HG03558 (cell line): Measurements from ENCODE around the gene CRKL.
"Not testable (repeated sequence)": the region's sequence is repeated elsewhere in the genome, so short reads cannot be mapped to it uniquely, and the experiment has no call there.

Experiments
- ATAC-seq: cut with Tn5 transposase; IDR thresholded peaks from one replicate; pipeline ENCODE4 v1.9.1; 2021; ENCODE audit warnings: moderate number of reproducible peaks; ENCODE audit not compliant: unreplicated experiment; ENCODE audit errors: extremely low read depth

Gene CRKL

GRCh38 chr22:20899827-20900423 lies 17.3 kb upstream of the CRKL start:
- ATAC-seq = no peak

- ATAC-seq = not testable (repeated sequence)
Measured at GRCh38 chr22:20901093-20902033, 15.8 kb upstream of the CRKL start.

GRCh38 chr22:20903093-20903492 lies 14.1 kb upstream of the CRKL start:
- no peak for ATAC-seq

- no peak for ATAC-seq
Measured at GRCh38 chr22:20904008-20904979, 12.9 kb upstream of the CRKL start.

DNA sequence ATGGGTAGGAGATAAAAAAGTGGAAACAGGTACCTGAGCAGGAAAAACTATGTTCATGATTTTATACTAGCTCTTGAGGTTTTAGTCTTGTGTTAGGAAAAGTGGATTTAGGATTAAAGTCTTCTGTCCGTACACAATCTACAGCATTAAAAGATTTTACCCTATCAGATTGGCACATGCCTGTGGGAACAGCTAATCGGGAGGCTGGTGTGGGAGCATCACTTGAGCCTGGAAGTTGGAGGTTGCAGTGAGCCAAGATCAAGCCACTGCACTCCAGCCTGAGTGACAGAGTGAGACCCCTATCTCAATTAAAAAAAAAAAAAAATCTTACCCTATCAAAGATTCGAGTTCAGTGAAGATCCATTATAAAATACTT lies 12.2 kb upstream of the CRKL start:
- ATAC-seq = no peak

- no peak for ATAC-seq
Measured at GRCh38 chr22:20905415-20906386, 11.5 kb upstream of the CRKL start.

GRCh38 chr22:20906387-20906767 lies 10.8 kb upstream of the CRKL start:
- no peak for ATAC-seq

DNA sequence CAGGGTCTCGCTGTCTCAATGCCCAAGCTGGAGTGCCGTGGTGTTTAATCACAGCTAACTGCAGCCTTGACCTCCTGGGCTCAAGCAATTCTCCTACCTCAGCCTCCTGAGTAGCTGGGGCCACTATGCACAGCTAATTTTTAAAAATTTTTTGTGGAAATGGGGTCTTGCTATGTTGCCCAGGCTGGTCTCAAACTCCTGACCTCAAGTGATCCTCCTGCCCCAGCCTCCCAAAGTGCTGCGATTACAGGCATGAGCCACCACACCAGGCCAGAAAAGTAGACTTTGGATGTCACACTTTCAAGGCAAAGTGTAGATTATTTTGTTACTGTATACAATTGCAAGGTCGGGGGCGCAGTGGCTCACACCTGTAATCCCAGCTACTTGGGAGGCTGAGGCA lies 8.5 kb upstream of the CRKL start:
- ATAC-seq = not testable (repeated sequence)

DNA sequence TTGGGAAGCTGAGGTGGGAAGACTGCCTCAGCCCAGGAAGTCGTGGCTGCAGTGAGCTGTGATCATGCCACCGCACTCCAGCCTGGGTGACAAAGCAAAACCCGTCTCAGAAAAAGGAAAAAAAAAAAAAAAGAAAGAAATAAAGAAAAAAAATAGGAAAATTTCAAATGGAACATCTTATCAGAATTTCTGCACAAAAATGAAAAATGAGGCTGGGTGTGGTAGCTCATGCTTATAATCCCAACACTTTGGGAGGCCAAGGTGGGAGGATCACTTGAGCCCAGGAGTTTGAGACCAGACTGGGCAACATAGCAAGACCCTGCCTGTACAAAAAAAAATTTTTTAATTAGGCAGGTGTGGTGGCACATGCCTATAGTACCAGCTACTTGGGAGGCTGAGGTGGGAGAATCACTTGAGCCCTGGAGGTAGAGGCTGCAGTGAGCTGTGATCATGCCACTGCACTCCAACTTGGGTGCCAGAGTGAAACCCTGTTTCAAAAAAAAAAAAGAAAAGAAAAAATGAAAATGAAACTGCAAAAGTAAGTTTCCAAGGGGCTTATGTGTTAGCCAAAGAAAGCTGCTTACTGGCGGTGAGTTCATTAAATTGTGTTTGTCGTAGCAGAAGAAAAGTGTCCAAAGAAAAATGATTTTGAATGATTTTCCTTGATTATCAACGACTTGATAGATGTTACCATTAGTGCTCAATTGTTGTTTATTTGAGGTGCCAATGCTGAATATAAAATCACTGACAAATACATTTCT lies 7.5 kb upstream of the CRKL start:
- ATAC-seq = no peak

- ATAC-seq = no peak
Measured at GRCh38 chr22:20912494-20912893, 4.7 kb upstream of the CRKL start.

DNA sequence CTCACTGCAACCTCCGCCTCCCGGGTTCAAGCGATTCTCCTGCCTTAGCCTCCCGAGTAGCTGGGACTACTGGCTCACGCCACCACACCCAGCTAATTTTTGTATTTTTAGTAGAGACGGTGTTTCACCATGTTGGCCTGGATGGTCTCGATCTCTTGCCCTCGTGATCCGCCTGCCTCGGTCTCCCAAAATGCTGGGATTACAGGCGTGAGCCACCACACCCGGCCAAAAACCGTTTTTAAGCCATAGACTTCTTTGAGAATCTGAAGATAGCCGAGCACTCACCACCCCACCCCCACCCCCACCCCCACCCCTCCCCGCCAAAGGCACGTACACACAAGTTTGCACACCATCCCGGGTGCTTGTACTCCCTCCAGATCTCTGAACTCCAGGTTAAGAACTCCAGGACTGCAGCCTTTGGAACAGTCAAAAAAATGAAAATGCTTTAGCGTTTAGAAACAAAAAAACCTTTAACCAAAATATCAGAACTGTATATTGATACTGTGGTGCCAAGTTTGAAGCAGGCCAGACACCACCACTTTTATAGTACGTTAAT lies 1.5 kb downstream of the CRKL start:
- no peak for ATAC-seq

DNA sequence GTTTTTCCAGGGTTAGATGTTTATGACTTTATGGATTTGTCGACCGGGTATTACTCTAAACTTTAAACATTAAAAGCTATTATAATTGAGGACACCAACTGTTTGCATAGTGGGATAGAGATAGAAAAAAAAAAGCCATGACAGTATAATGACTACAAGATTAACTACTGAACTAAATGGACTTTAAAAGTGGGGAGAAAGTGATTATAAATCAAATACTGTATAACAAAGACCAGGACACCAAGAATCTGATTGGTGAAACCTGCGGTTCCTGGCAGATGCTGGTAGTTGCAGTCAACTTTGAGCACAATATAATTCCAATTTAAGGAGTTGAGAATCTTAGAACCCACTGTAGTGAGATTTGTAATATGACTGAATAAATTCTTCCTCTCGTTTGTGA lies 2.5 kb downstream of the CRKL start:
- no peak for ATAC-seq

DNA sequence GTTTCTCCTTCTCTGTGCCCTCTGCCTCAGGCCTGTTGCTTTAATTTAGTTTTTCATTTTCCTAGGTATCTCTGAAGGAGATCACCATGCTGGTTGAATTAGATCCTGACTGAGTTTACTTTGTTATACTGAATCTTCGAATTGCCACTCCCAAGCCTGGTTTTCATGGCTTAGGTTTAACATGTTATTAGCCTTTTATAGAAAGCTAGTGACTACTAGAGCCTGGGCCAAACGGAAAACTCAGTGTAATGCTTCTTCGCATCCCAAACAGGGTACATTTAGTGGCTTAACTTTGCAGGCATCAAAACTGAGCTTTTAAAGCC lies 3.6 kb downstream of the CRKL start:
- no peak for ATAC-seq

GRCh38 chr22:20922141-20922751 lies 5.0 kb downstream of the CRKL start:
- no peak for ATAC-seq

DNA sequence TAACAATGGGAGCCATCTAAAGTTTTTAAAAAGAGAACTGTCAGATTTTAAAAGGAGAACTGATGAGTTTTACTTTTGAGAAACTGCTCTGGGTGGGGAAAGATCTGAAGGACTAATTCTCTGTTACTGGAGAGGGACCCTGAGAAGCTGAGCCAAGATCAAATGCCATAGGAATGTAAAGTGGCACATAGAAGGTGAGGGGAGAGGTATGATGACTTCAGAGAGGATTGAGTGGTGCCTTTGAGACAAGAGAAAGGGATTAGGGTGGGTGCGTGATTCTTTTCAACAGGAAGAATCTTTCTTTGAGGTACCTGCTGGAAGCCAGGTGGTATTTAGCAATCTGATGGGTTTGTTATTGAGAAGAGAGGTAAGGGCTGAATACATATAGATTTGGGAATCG lies 9.0 kb downstream of the CRKL start:
- ATAC-seq = no peak

DNA sequence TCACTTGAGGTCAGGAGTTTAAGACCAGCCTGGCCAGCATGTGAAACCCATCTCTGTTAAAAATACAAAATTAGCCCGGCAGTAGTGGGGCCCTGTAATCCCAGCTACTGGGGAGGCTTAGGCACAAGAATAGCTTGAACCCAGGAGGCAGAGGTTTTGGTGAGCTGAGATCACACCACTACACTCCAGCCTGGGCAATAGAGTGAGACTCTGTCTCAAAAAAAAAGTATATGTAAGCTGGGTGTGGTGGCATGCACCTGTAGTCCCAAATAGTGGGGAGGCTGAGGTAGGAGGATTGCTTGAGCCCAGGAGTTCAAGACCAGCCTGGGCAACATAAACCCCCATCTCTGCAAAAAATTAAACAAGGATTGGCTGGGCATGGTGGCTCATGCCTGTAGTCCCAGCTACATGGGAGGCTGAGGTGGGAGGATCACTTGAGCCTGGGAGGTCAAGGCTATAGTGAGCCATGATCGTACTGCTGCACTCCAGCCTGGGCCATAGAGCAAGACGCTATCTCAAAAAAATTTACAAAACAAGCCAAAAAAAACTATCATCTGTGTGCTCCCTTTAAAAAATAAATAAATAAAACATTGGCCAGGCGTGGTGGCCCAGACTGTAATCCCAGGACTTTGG lies 10.8 kb downstream of the CRKL start:
- ATAC-seq = no peak

DNA sequence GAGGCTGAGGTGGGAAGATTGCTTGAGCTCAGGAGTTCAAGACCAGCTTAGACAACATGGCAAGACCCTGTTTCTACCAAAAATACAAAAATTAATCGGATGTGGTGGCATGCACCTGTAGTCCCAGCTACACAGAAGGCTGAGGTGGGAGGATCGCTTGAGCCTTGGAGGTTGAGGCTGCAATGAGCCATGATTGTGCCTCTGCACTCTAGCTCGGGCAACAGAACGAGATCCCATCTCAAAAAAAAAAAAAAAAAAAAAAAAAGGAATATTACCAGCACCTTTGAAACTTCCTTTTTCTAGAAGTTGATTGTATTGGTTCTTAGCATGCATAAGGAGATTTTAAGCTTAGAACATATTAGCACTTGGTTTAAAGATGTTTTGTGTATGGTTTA lies 11.4 kb downstream of the CRKL start:
- ATAC-seq = no peak

DNA sequence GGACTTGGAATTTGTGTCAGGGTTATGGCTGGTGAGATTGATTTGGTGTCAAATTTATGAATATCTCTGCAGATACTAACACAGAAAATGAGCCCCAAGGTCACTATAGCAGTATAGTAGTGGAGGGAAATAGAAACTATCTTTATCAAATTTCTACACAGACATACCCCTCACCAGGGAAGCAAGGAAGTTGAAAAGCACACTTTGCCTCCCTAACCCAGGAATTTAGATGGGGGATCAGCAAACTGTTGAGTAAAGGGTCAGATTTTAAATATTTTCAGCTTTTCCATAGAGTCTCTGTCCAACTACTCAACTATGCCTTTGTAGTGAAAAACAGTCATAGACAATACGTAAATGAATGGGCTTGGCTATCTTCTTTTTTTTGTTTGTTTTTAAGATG lies 12.8 kb downstream of the CRKL start:
- no peak for ATAC-seq
